Endothelial cell of umbilical vein (primary cell): ENCODE measurements around the gene PHC2. TPM values are rescaled to one million over a fixed set of nuclear protein-coding genes. Genes with fewer than 3 reads are reported as not detected.

ENCODE experiments used
- BruUV-seq: library from RNA; stranded (reverse); fragments of 400-500 nt; replicated peaks from 2 replicates; lab custom pipeline; 2021; lab: Mats Ljungman, UMichigan
- CTCF ChIA-PET: fragments of 300-600, 350-600 bp; sonication (Branson Sonifier 250); formaldehyde crosslinking; loops from one replicate; lab custom pipeline; 2021; ENCODE audit warnings: antibody characterized with exemption, inconsistent platforms; lab: Charles Lee
- POLR2A ChIA-PET: fragments of 300-600, 350-600 bp; sonication (Branson Sonifier 250); formaldehyde crosslinking; loops from one replicate; lab custom pipeline; 2021; ENCODE audit warnings: antibody characterized with exemption, inconsistent platforms; lab: Charles Lee
- DNase-seq: peaks from one replicate; pipeline ENCODE4 v3.0.0-alpha.2; 2011; ENCODE audit warnings: low read depth, low spot score
- FAIRE-seq: peaks from 2 replicates; lab custom pipeline; 2011; peaks lifted over from hg19 to GRCh38; lab: Jason Lieb, UNC
- H2AFZ ChIP-seq: 2 replicates; pipeline ENCODE4 v1.6.0; 2012; ENCODE audit warnings: low read depth, low read length, control low read depth, inconsistent platforms
- H3K27ac ChIP-seq: 2 replicates; pipeline ENCODE4 v1.5.1; 2011; ENCODE audit warnings: low read depth, mild to moderate bottlenecking, control low read depth, low read length, moderate library complexity; ENCODE audit not compliant: insufficient read depth
- H3K27me3 ChIP-seq, 2 experiments: 2 replicates each; pipeline versions ENCODE4 v1.6.0 to v1.6.1; 2011; ENCODE audit warnings: low read length in 2 of 2, mixed read lengths in 1 of 2; ENCODE audit not compliant: control insufficient read depth in 2 of 2, insufficient read depth in 2 of 2
- H3K36me3 ChIP-seq, 2 experiments: 2 replicates in 1 of 2; 3 replicates in 1 of 2; pipeline ENCODE4 v1.5.1; 2011; ENCODE audit warnings: low read length in 2 of 2, mild to moderate bottlenecking in 1 of 2, moderate library complexity in 1 of 2; ENCODE audit not compliant: control insufficient read depth in 2 of 2, insufficient read depth in 2 of 2; ENCODE audit errors: extremely low read depth in 1 of 2
- H3K4me1 ChIP-seq: 3 replicates; pipeline ENCODE4 v1.5.1; 2011; ENCODE audit warnings: mild to moderate bottlenecking, low read length; ENCODE audit not compliant: control insufficient read depth, insufficient read depth; ENCODE audit errors: extremely low read depth
- H3K4me2 ChIP-seq: 2 replicates; pipeline ENCODE4 v1.6.1; 2011; ENCODE audit warnings: low read length, control low read depth, mixed read lengths; ENCODE audit not compliant: insufficient read depth
- H3K4me3 ChIP-seq, 3 experiments: fragments of 200-600 bp in 1 of 3; sonication (generic), shearing (Covaris generic) in 1 of 3; replicated peaks in 1 of 3; 2 replicates each; pipeline ENCODE4 v1.5.1; 2011 to 2016; ENCODE audit warnings: control low read depth in 3 of 3, low read length in 3 of 3, mild to moderate bottlenecking in 2 of 3, inconsistent platforms in 1 of 3, low read depth in 1 of 3, moderate library complexity in 1 of 3; ENCODE audit not compliant: insufficient read depth in 1 of 3
- H3K79me2 ChIP-seq: 2 replicates; pipeline ENCODE4 v1.6.0; 2012; ENCODE audit warnings: low read length, inconsistent platforms; ENCODE audit not compliant: control insufficient read depth, insufficient read depth
- H3K9ac ChIP-seq: replicated peaks from 2 replicates; pipeline ENCODE3; 2011; ENCODE audit warnings: low read length, control low read depth; ENCODE audit not compliant: insufficient read depth; ENCODE audit errors: extremely low read depth
- H3K9me1 ChIP-seq: replicated peaks from 3 replicates; pipeline ENCODE4 v1.6.0; 2011; ENCODE audit warnings: mild to moderate bottlenecking, low read length; ENCODE audit not compliant: control insufficient read depth, insufficient read depth; ENCODE audit errors: extremely low read depth
- H3K9me3 ChIP-seq: replicated peaks from 2 replicates; pipeline ENCODE4 v1.5.1; 2012; ENCODE audit warnings: low read length, inconsistent platforms; ENCODE audit not compliant: control insufficient read depth, insufficient read depth
- H4K20me1 ChIP-seq: replicated peaks from 2 replicates; pipeline ENCODE3; 2011; ENCODE audit warnings: mild to moderate bottlenecking, low read length; ENCODE audit not compliant: control insufficient read depth, insufficient read depth; ENCODE audit errors: extremely low read depth
- EZH2 ChIP-seq: IDR thresholded peaks from 2 replicates; pipeline ENCODE4 v1.6.1; 2012; ENCODE audit warnings: borderline replicate concordance, low read depth, mild to moderate bottlenecking, moderate library complexity, low read length, inconsistent platforms; ENCODE audit not compliant: severe bottlenecking
- FOS ChIP-seq: IDR thresholded peaks from 2 replicates; pipeline ENCODE4 v1.6.1; 2011; ENCODE audit warnings: mild to moderate bottlenecking, low read length, moderate library complexity, borderline replicate concordance; ENCODE audit not compliant: insufficient read depth
- GATA2 ChIP-seq: IDR thresholded peaks from 2 replicates; pipeline ENCODE4 v1.7.0; 2011; ENCODE audit warnings: low read depth, mild to moderate bottlenecking, moderate library complexity, mixed read lengths, low read length; ENCODE audit not compliant: insufficient read length, insufficient read depth
- JUN ChIP-seq: IDR thresholded peaks from 2 replicates; pipeline ENCODE4 v1.6.1; 2011; ENCODE audit warnings: borderline replicate concordance, low read depth; ENCODE audit not compliant: insufficient read length, insufficient read depth
- MYC ChIP-seq: IDR thresholded peaks from one replicate; pipeline ENCODE4 v1.6.1; 2011; ENCODE audit warnings: mild to moderate bottlenecking, low read depth, low read length
- POLR2A ChIP-seq: IDR thresholded peaks from 2 replicates; pipeline ENCODE4 v1.6.1; 2012; ENCODE audit warnings: low read depth, mild to moderate bottlenecking, control low read depth, low read length
- POLR2AphosphoS5 ChIP-seq: IDR thresholded peaks from 2 replicates; pipeline ENCODE4 v1.6.1; 2012; ENCODE audit warnings: low read depth, mild to moderate bottlenecking, control low read depth, low read length, moderate library complexity; ENCODE audit not compliant: insufficient read depth
- dilution Hi-C: fragments of 300-500 bp; cut with MboI; formaldehyde crosslinking; loops from one replicate; pipeline ENCODE4 v1.15.0; 2019; ENCODE audit warnings: low sequenced_read_pairs; ENCODE audit not compliant: extremely low pct_ligation_motif_present
- intact Hi-C: fragments of 100-400 bp; cut with micrococcal nuclease; formaldehyde crosslinking; loops from one replicate; pipeline ENCODE4 v1.10.0; 2022
- polyA plus RNA-seq, 4 experiments: library from polyadenylated mRNA; depleted of rRNA in 3 of 4; stranded (reverse) in 3 of 4; unstranded in 1 of 4; fragments of >200 nt; gene quantifications; 2 replicates each; pipeline versions ENCODE4 v1.2.1 to v1.2.3, GENCODE V29; 2011 to 2012; ENCODE audit warnings: missing spikeins in 1 of 4
- total RNA-seq: library from RNA; stranded (reverse); gene quantifications from 2 replicates; pipeline ENCODE4 v1.2.3, GENCODE V29; 2021
- TF ChIP-seq, protein P1 (sequence below): IDR thresholded peaks from 2 replicates; pipeline ENCODE4 v1.6.1; 2011; ENCODE audit not compliant: insufficient read depth, insufficient read length
- TF ChIP-seq, protein P2 (sequence below), 2 donors: IDR thresholded peaks; 1 replicate in 1 of 2; 2 replicates in 1 of 2; pipeline ENCODE4 v1.5.1; 2011; ENCODE audit warnings: low read length in 2 of 2, mild to moderate bottlenecking in 2 of 2, moderate library complexity in 2 of 2, control low read depth in 1 of 2, inconsistent platforms in 1 of 2, low read depth in 1 of 2; ENCODE audit not compliant: insufficient read depth in 1 of 2; ENCODE audit errors: extremely low read depth in 1 of 2

Gene PHC2
- total and polyA plus RNA-seq, 2 donors (not counting 3 experiments of a cell fraction or from before 2014, with no cell fraction given) = 65.6 to 79.0 TPM

DNA sequence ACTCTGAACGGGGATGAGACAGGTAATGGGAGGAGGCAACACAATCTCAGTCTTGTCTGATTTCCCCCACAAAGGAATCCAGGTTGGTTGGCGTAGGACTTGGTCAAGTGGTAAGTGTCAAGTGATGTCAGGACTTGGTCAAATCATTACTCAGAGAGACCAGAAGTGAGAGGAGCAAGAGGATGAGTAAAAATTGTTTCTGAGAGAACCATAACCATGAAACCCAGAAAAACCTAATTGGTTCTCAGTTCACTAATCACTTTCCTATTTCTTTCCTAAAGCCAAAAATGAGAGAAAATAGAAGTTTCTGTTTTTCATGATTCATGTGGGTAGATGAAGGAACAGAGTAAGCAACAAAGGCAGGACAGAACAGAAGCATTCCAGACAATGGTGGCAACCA, 5.0 kb downstream of the PHC2 start:
- POLR2A ChIA-PET = no interaction called here
- no peak overlapping the region for H2AFZ ChIP-seq
- dilution Hi-C loops = no loop called here
- no peaks in the 10 kb centered on the region for H3K9me3 ChIP-seq
- TF ChIP-seq JUN = no peak
- TF ChIP-seq EZH2 = no peak
- no peak for TF ChIP-seq MYC
- TF ChIP-seq, protein P1, sequence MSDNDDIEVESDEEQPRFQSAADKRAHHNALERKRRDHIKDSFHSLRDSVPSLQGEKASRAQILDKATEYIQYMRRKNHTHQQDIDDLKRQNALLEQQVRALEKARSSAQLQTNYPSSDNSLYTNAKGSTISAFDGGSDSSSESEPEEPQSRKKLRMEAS = no peak
- no peak for TF ChIP-seq GATA2
- TF ChIP-seq POLR2A = no peak
- no peak for TF ChIP-seq POLR2AphosphoS5
- no peak for TF ChIP-seq FOS
- TF ChIP-seq, protein P2, sequence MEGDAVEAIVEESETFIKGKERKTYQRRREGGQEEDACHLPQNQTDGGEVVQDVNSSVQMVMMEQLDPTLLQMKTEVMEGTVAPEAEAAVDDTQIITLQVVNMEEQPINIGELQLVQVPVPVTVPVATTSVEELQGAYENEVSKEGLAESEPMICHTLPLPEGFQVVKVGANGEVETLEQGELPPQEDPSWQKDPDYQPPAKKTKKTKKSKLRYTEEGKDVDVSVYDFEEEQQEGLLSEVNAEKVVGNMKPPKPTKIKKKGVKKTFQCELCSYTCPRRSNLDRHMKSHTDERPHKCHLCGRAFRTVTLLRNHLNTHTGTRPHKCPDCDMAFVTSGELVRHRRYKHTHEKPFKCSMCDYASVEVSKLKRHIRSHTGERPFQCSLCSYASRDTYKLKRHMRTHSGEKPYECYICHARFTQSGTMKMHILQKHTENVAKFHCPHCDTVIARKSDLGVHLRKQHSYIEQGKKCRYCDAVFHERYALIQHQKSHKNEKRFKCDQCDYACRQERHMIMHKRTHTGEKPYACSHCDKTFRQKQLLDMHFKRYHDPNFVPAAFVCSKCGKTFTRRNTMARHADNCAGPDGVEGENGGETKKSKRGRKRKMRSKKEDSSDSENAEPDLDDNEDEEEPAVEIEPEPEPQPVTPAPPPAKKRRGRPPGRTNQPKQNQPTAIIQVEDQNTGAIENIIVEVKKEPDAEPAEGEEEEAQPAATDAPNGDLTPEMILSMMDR (IDR thresholded peaks at IDR 0.05; ENCODE audit: extremely low read depth in 1 of 2, insufficient read depth in 1 of 2, low read depth in 1 of 2, low read length in 2 of 2) = no peak
- DNase-seq (no peak), FAIRE-seq (no peak)
- no peak overlapping the region for H3K4me3 ChIP-seq
- no peaks in the 10 kb centered on the region for H3K79me2 ChIP-seq
- peaks cover 12% of the 10 kb centered on the region for H3K4me1 ChIP-seq
- intact Hi-C loops = no loop called here
- H3K27ac ChIP-seq = no peak overlapping the region
- no peaks in the 10 kb centered on the region for H4K20me1 ChIP-seq
- no peaks in the 10 kb centered on the region for H3K9me1 ChIP-seq
- no peak overlapping the region for H3K4me2 ChIP-seq
- H3K27me3 ChIP-seq = no peaks in the 10 kb centered on the region
- H3K36me3 ChIP-seq = no peaks in the 10 kb centered on the region
- no peak overlapping the region for H3K9ac ChIP-seq
- CTCF ChIA-PET = interaction anchor here (1.0 kb wide), 1 partner anchor 130 kb away, joined by 3 read pairs; no protein-coding TSS in a partner anchor
- no TSS peak for BruUV-seq
